HCT116 (cell line): Measurements from ENCODE around the gene APBB2. TPM values are rescaled to one million over a fixed set of nuclear protein-coding genes. Genes with fewer than 3 reads are reported as not detected.

Source experiments
- ATAC-seq: fragments of 200-7000 bp; cut with Tn5 transposase; 2 replicates; pipeline ENCODE4 v1.9.1; 2020; ENCODE audit warnings: mild to moderate bottlenecking, moderate library complexity
- BruUV-seq: library from RNA; stranded (reverse); fragments of 400-500 nt; replicated peaks from 2 replicates; lab custom pipeline; 2021; lab: Mats Ljungman, UMichigan
- CTCF ChIA-PET: fragments of 300-600 bp; sonication (Branson Sonifier 250); formaldehyde crosslinking; loops from one replicate; lab custom pipeline; 2021; ENCODE audit warnings: antibody characterized with exemption; lab: Charles Lee
- POLR2A ChIA-PET: fragments of 300-600, 350-600 bp; sonication (Branson Sonifier 250); formaldehyde crosslinking; loops from one replicate; lab custom pipeline; 2021; ENCODE audit warnings: antibody characterized with exemption; lab: Charles Lee
- RAD21 ChIA-PET, 2 experiments: fragments of 300-600 bp; sonication (Branson Sonifier 250); formaldehyde crosslinking; loops; one replicate each; lab custom pipeline; 2023; ENCODE audit warnings: low total read pairs in 2 of 2; ENCODE audit not compliant: uncharacterized antibody in 2 of 2, unreplicated experiment in 2 of 2, low non-redundant PET in 1 of 2; lab: Charles Lee
- DNase-seq: peaks from one replicate; pipeline ENCODE4 v3.0.0-alpha.2; 2010; ENCODE audit warnings: low read depth, low spot score
- H2AFZ ChIP-seq: fragments of 200-600 bp; shearing (Covaris generic), sonication (generic); 2 replicates; pipeline ENCODE4 v1.6.1; 2017; ENCODE audit warnings: low read depth, mixed run types, mixed read lengths, antibody characterized with exemption, low read length; ENCODE audit not compliant: poor library complexity, severe bottlenecking
- H3K27ac ChIP-seq: 2 replicates; pipeline ENCODE4 v1.5.1; 2012; ENCODE audit warnings: low read depth, low read length
- H3K27me3 ChIP-seq: fragments of 200-600 bp; sonication (generic); 2 replicates; pipeline ENCODE4 v1.6.1; 2016; ENCODE audit warnings: mixed run types, low read length, mixed read lengths; ENCODE audit not compliant: insufficient read depth
- H3K36me3 ChIP-seq, 2 experiments: fragments of 200-500 bp in 1 of 2; fragments of 200-600 bp in 1 of 2; sonication (Bioruptor generic) in 1 of 2; sonication (generic) in 1 of 2; 2 replicates each; pipeline versions ENCODE4 v1.5.1 to v1.6.1; 2014 to 2016; ENCODE audit warnings: low read length in 2 of 2, inconsistent platforms in 1 of 2, mixed read lengths in 1 of 2, mixed run types in 1 of 2; ENCODE audit not compliant: insufficient read depth in 2 of 2, control insufficient read depth in 1 of 2
- H3K4me1 ChIP-seq, 2 experiments: fragments of 200-600 bp in 1 of 2; sonication (generic) in 1 of 2; 2 replicates each; pipeline versions ENCODE4 v1.5.1 to v1.6.1; 2012 to 2017; ENCODE audit warnings: low read length in 2 of 2, inconsistent platforms in 1 of 2, mild to moderate bottlenecking in 1 of 2, mixed read lengths in 1 of 2, mixed run types in 1 of 2, moderate library complexity in 1 of 2; ENCODE audit not compliant: insufficient read depth in 2 of 2, control insufficient read depth in 1 of 2
- H3K4me2 ChIP-seq: fragments of 200-600 bp; sonication (generic); 2 replicates; pipeline ENCODE4 v1.6.1; 2017; ENCODE audit warnings: mixed run types, low read length, mixed read lengths
- H3K4me3 ChIP-seq, 2 experiments: fragments of 200-600 bp in 1 of 2; sonication (generic) in 1 of 2; replicated peaks in 1 of 2; 2 replicates each; pipeline ENCODE4 v1.5.1; 2011 to 2016; ENCODE audit warnings: low read length in 2 of 2, control low read depth in 1 of 2, low read depth in 1 of 2, mild to moderate bottlenecking in 1 of 2, mixed read lengths in 1 of 2, mixed run types in 1 of 2
- H3K79me2 ChIP-seq: fragments of 200-600 bp; sonication (generic); 2 replicates; pipeline ENCODE4 v1.6.1; 2017; ENCODE audit warnings: mild to moderate bottlenecking, mixed run types, low read length, moderate library complexity, mixed read lengths; ENCODE audit not compliant: insufficient read depth
- H3K9ac ChIP-seq: fragments of 200-600 bp; sonication (generic); 2 replicates; pipeline ENCODE4 v1.6.1; 2016; ENCODE audit warnings: low read length, mixed read lengths
- H3K9me2 ChIP-seq: fragments of 200-600 bp; sonication (generic), shearing (Covaris generic); 2 replicates; pipeline ENCODE4 v1.6.1; 2017; ENCODE audit warnings: mixed run types, mild to moderate bottlenecking, moderate library complexity; ENCODE audit not compliant: insufficient read depth
- H3K9me3 ChIP-seq, 2 experiments: fragments of 200-500 bp in 1 of 2; fragments of 200-600 bp in 1 of 2; sonication (Bioruptor generic) in 1 of 2; sonication (generic) in 1 of 2; 2 replicates each; pipeline ENCODE4 v1.6.1; 2014 to 2017; ENCODE audit warnings: low read length in 2 of 2, mixed read lengths in 2 of 2, inconsistent platforms in 1 of 2, low read depth in 1 of 2, mild to moderate bottlenecking in 1 of 2, mixed run types in 1 of 2, moderate library complexity in 1 of 2; ENCODE audit not compliant: control insufficient read depth in 1 of 2, insufficient read depth in 1 of 2
- H4K20me1 ChIP-seq: fragments of 200-600 bp; sonication (generic), shearing (Covaris generic); 2 replicates; pipeline ENCODE4 v1.6.1; 2017; ENCODE audit warnings: mixed run types, mild to moderate bottlenecking, moderate library complexity; ENCODE audit not compliant: insufficient read depth
- ATF3 ChIP-seq: IDR thresholded peaks from 2 replicates; pipeline ENCODE4 v1.6.1; 2012
- CBX3 ChIP-seq: IDR thresholded peaks from 2 replicates; pipeline ENCODE4 v1.6.1; 2012; ENCODE audit warnings: low read depth
- ELF1 ChIP-seq: IDR thresholded peaks from 2 replicates; pipeline ENCODE4 v1.6.1; 2012; ENCODE audit warnings: low read depth, borderline replicate concordance
- FOSL1 ChIP-seq: IDR thresholded peaks from 2 replicates; pipeline ENCODE4 v1.6.1; 2012; ENCODE audit warnings: low read depth
- JUND ChIP-seq: IDR thresholded peaks from 2 replicates; pipeline ENCODE4 v1.6.1; 2012
- MAX ChIP-seq: IDR thresholded peaks from 2 replicates; pipeline ENCODE4 v1.6.1; 2012
- POLR2A ChIP-seq: IDR thresholded peaks from 2 replicates; pipeline ENCODE4 v1.7.0; 2011; ENCODE audit warnings: borderline replicate concordance; ENCODE audit not compliant: insufficient read depth, insufficient read length; ENCODE audit errors: extremely low read depth
- REST ChIP-seq: IDR thresholded peaks from 2 replicates; pipeline ENCODE4 v1.6.1; 2012; ENCODE audit warnings: low read depth
- SP1 ChIP-seq: IDR thresholded peaks from 2 replicates; pipeline ENCODE4 v1.6.1; 2012; ENCODE audit warnings: low read depth
- TCF7L2 ChIP-seq: IDR thresholded peaks from 2 replicates; pipeline ENCODE4 v1.7.0; 2011; ENCODE audit warnings: borderline replicate concordance, inconsistent platforms; ENCODE audit not compliant: insufficient read depth, insufficient read length; ENCODE audit errors: extremely low read depth
- YY1 ChIP-seq: IDR thresholded peaks from 2 replicates; pipeline ENCODE4 v1.6.1; 2011; ENCODE audit warnings: low read length, low read depth, moderate library complexity, mild to moderate bottlenecking; ENCODE audit not compliant: insufficient replicate concordance; ENCODE audit errors: extremely low read depth
- ZBTB33 ChIP-seq: IDR thresholded peaks from 2 replicates; pipeline ENCODE4 v1.6.1; 2011; ENCODE audit warnings: mild to moderate bottlenecking, low read length, moderate library complexity; ENCODE audit not compliant: insufficient replicate concordance; ENCODE audit errors: extremely low read depth
- ZFX ChIP-seq: fragments of 450-650 bp; IDR thresholded peaks from 2 replicates; pipeline ENCODE4 v1.6.1; 2017
- intact Hi-C: fragments of 100-400 bp; cut with micrococcal nuclease; formaldehyde crosslinking; loops from 2 replicates; pipeline ENCODE4 v1.10.0; 2022
- total RNA-seq: library from RNA; stranded (reverse); gene quantifications from one replicate; pipeline ENCODE4 v1.2.1, GENCODE V29; 2021; ENCODE audit not compliant: unreplicated experiment

The APBB2 gene
- total RNA-seq, 1 experiment from 2014 or later = 72.5 TPM

- TF ChIP-seq FOSL1 (no peak), YY1 (no peak), CBX3 (no peak), ZBTB33 (no peak), SP1 (no peak), ATF3 (no peak)
- TF ChIP-seq, all 23 proteins: peak for 0
Observed at GRCh38 chr4:41061482-41062185, 152.7 kb downstream of the APBB2 start (continued).

GRCh38 chr4:41060352-41061334, 153.7 kb downstream of the APBB2 start:
- CTCF ChIA-PET = no interaction called here
- no peaks in the 10 kb centered on the region for H4K20me1 ChIP-seq

More at GRCh38 chr4:41060352-41061334, 153.7 kb downstream of the APBB2 start:
- no peak for DNase-seq
- no peak for TF ChIP-seq ELF1
- no peak for TF ChIP-seq POLR2A
- no peak for TF ChIP-seq REST
- TF ChIP-seq MAX = no peak
- TF ChIP-seq JUND = no peak
- TF ChIP-seq ZFX = no peak
- TF ChIP-seq TCF7L2 = no peak
- RAD21 ChIA-PET = no interaction called here
- BruUV-seq = no TSS peak
- Histone ChIP-seq H3K27ac (no peak overlapping the region), H3K9me3 (no peaks in the 10 kb centered on the region), H3K36me3 (0 out of 4 replicates have a peak, but pooled peaks cover 0 to 9% of the 10 kb centered on the region in 2 experiments), H3K4me3 (no peak overlapping the region), H3K4me2 (no peak overlapping the region), H3K9ac (no peak overlapping the region), H3K27me3 (no peaks in the 10 kb centered on the region), H3K4me1 (peaks cover 6 to 17% of the 10 kb centered on the region in 2 experiments; a peak in 3 of 4 replicates), H3K79me2 (peaks cover 34% of the 10 kb centered on the region), H2AFZ (no peak overlapping the region), H3K9me2 (no peaks in the 10 kb centered on the region)
- intact Hi-C loops = no loop called here
- POLR2A ChIA-PET = no interaction called here
- ATAC-seq = no peak
